Right atrium auricular region (tissue), 2 donors: ENCODE measurements around the gene WIPF3. TPM values are rescaled to one million over a fixed set of nuclear protein-coding genes. Genes with fewer than 3 reads are reported as not detected.

Experiments
- DNase-seq: peaks from one replicate; pipeline ENCODE4 v3.0.0-alpha.2; 2019; ENCODE audit warnings: low spot score
- H3K27ac ChIP-seq, 2 donors: fragments of 200-600 bp; sonication (generic); 1 replicate in 1 of 2; 2 replicates in 1 of 2; pipeline ENCODE4 v1.5.1; 2016 to 2019
- H3K27me3 ChIP-seq, 2 donors: fragments of 200-600 bp; sonication (generic); one replicate each; pipeline versions ENCODE4 v1.5.1 to v1.6.0; 2017 to 2019
- H3K36me3 ChIP-seq: fragments of 200-600 bp; sonication (generic); one replicate; pipeline ENCODE4 v1.5.1; 2016
- H3K4me1 ChIP-seq, 2 donors: fragments of 200-600 bp; sonication (generic); one replicate each; pipeline versions ENCODE4 v1.5.1 to v1.6.0; 2017 to 2019
- H3K4me3 ChIP-seq, 2 donors: fragments of 200-600 bp; sonication (generic); 1 replicate in 1 of 2; 2 replicates in 1 of 2; pipeline ENCODE4 v1.5.1; 2017 to 2019; ENCODE audit warnings: mild to moderate bottlenecking in 1 of 2, moderate library complexity in 1 of 2
- H3K9me3 ChIP-seq, 2 donors: fragments of 200-600 bp; sonication (generic); one replicate each; pipeline ENCODE4 v1.5.1; 2019
- total RNA-seq, 2 donors: library from RNA; depleted of rRNA; stranded (reverse); fragments of >200 nt; gene quantifications; one replicate each; pipeline ENCODE4 v1.1.0, GENCODE V29; 2016
- TF ChIP-seq, protein P1 (sequence below), 2 donors: fragments of 200-600 bp; sonication (generic); IDR thresholded peaks; one replicate each; pipeline ENCODE4 v1.5.1; 2019; ENCODE audit warnings: antibody characterized with exemption in 2 of 2

Gene WIPF3
- total RNA-seq, 2 donors from 2014 or later, result 1.3 to 2.9 TPM

GRCh38 chr7:29858191-29858951, 52.1 kb downstream of the WIPF3 start:
- no peak for DNase-seq
- Histone ChIP-seq H3K9me3 (no peaks in the 10 kb centered on the region), H3K27me3 (no peaks in the 10 kb centered on the region), H3K27ac (no peak overlapping the region), H3K4me1 (peaks cover 0 to 12% of the 10 kb centered on the region in 2 donors), H3K4me3 (no peak overlapping the region), H3K36me3 (no peaks in the 10 kb centered on the region)
- TF ChIP-seq, protein P1, sequence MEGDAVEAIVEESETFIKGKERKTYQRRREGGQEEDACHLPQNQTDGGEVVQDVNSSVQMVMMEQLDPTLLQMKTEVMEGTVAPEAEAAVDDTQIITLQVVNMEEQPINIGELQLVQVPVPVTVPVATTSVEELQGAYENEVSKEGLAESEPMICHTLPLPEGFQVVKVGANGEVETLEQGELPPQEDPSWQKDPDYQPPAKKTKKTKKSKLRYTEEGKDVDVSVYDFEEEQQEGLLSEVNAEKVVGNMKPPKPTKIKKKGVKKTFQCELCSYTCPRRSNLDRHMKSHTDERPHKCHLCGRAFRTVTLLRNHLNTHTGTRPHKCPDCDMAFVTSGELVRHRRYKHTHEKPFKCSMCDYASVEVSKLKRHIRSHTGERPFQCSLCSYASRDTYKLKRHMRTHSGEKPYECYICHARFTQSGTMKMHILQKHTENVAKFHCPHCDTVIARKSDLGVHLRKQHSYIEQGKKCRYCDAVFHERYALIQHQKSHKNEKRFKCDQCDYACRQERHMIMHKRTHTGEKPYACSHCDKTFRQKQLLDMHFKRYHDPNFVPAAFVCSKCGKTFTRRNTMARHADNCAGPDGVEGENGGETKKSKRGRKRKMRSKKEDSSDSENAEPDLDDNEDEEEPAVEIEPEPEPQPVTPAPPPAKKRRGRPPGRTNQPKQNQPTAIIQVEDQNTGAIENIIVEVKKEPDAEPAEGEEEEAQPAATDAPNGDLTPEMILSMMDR (IDR thresholded peaks at IDR 0.05), result no peak

DNA sequence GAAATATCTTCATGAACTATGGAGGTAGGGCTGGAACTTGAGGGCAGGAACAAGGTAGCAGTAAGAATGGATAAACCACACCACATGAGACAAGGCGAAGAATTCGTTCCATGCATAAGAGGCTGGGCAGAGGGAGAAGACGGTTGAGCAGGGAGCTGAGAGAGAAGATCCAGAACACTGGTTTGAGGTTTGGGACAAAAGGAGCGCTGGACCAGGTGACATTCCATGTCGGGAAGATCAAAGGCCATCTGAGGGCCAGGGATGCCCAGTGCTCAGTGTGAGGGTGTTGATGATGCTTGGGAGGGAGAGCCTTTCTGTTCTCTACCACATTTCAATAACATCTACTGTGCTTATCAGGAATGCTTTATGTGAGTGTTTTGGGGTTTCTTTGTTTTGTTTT, 52.8 kb downstream of the WIPF3 start:
- Histone ChIP-seq H3K27me3 (no peaks in the 10 kb centered on the region), H3K9me3 (no peaks in the 10 kb centered on the region), H3K36me3 (no peaks in the 10 kb centered on the region), H3K4me3 (no peak overlapping the region), H3K4me1 (peaks cover 0 to 12% of the 10 kb centered on the region in 2 donors), H3K27ac (no peak overlapping the region)
- TF ChIP-seq, protein P1 (IDR thresholded peaks at IDR 0.05), result no peak
- DNase-seq, result no peak

- H3K4me1 ChIP-seq, result peaks cover 0 to 12% of the 10 kb centered on the region in 2 donors
- DNase-seq, result no peak
- H3K27ac ChIP-seq, result no peak overlapping the region
- no peaks in the 10 kb centered on the region for H3K36me3 ChIP-seq
- no peaks in the 10 kb centered on the region for H3K9me3 ChIP-seq
- H3K27me3 ChIP-seq, result no peaks in the 10 kb centered on the region
- TF ChIP-seq, protein P1 (IDR thresholded peaks at IDR 0.05), result no peak
- no peak overlapping the region for H3K4me3 ChIP-seq
Measured at GRCh38 chr7:29859524-29860185, 53.3 kb downstream of the WIPF3 start.

GRCh38 chr7:29860186-29860585, 53.9 kb downstream of the WIPF3 start:
- no peak for DNase-seq
- H3K36me3 ChIP-seq, result no peaks in the 10 kb centered on the region
- no peaks in the 10 kb centered on the region for H3K27me3 ChIP-seq
- no peak overlapping the region for H3K27ac ChIP-seq
- H3K4me1 ChIP-seq, result peaks cover 0 to 18% of the 10 kb centered on the region in 2 donors
- no peaks in the 10 kb centered on the region for H3K9me3 ChIP-seq
- no peak overlapping the region for H3K4me3 ChIP-seq
- TF ChIP-seq, protein P1 (IDR thresholded peaks at IDR 0.05), result no peak

DNA sequence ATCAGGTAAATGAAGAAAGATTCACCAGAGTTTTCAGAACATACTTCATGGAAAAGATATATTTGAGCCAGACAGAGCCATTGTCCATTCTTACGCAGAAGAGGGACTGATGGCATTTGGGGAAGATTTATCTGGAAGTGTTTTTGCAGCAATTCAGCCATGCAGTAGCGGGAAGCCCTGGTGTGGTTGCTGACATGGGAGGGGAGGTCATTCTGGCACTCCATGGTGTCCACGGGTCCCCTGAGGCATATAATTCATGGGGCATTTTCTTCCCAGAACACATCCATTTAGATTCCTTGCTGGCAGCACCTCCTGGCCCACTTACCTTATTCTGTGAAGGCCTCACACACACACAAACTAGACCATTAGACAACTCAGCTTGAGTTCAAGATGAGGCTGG, 55.6 kb downstream of the WIPF3 start:
- TF ChIP-seq, protein P1 (IDR thresholded peaks at IDR 0.05), result no peak
- H3K4me3 ChIP-seq, result no peak overlapping the region
- H3K27me3 ChIP-seq, result no peaks in the 10 kb centered on the region
- no peaks in the 10 kb centered on the region for H3K36me3 ChIP-seq
- H3K9me3 ChIP-seq, result no peaks in the 10 kb centered on the region
- H3K27ac ChIP-seq, result no peak overlapping the region
- H3K4me1 ChIP-seq, result peaks cover 0 to 34% of the 10 kb centered on the region in 2 donors
- no peak for DNase-seq
